Activated T-helper 2 cell treated with anti-CD3 and anti-CD28 coated beads, Interferon-gamma antibody, Interleukin-2, Interleukin-4, amounts not matched to agents 10 μg/mL and 5 μg/mL and 100 μg/mL, durations not matched to agents 14 hours and 24 hours and 36 hours (primary cell): ENCODE measurements around the gene LMOD1. TPM values are rescaled to one million over a fixed set of nuclear protein-coding genes. Genes with fewer than 3 reads are reported as not detected.

Experiments
- DNase-seq: peaks from one replicate; pipeline ENCODE4 v3.0.0; 2021; ENCODE audit warnings: low spot score
- H3K27ac Mint-ChIP-seq: one replicate; pipeline ENCODE4 v1.8.0; 2021; ENCODE audit warnings: mixed read lengths
- H3K27me3 Mint-ChIP-seq: one replicate; pipeline ENCODE4 v1.8.0; 2021; ENCODE audit warnings: low read depth, mixed read lengths
- H3K36me3 Mint-ChIP-seq: one replicate; pipeline ENCODE4 v1.8.0; 2021; ENCODE audit warnings: low read depth, mixed read lengths
- H3K4me1 Mint-ChIP-seq: one replicate; pipeline ENCODE4 v1.8.0; 2021; ENCODE audit warnings: low read depth, mixed read lengths
- H3K4me3 Mint-ChIP-seq: one replicate; pipeline ENCODE4 v1.8.0; 2021; ENCODE audit warnings: low read depth, mild to moderate bottlenecking, moderate library complexity, mixed read lengths
- H3K9me3 Mint-ChIP-seq: one replicate; pipeline ENCODE4 v1.8.0; 2021; ENCODE audit warnings: mixed read lengths
- intact Hi-C: fragments of 100-400 bp; cut with micrococcal nuclease; formaldehyde crosslinking; loops from one replicate; pipeline ENCODE4 v1.15.1; 2023
- total RNA-seq: library from RNA; stranded (reverse); gene quantifications from 2 replicates; pipeline ENCODE4 v1.2.3, GENCODE V29; 2022

Gene LMOD1
- total RNA-seq, 1 donor from 2014 or later: not detected

GRCh38 chr1:201921952-201922558, 24.3 kb downstream of the LMOD1 start:
- no peaks in the 10 kb centered on the region for H3K36me3 Mint-ChIP-seq
- no peak overlapping the region for H3K4me3 Mint-ChIP-seq
- DNase-seq: no peak
- H3K27me3 Mint-ChIP-seq: peaks cover 17% of the 10 kb centered on the region
- no peaks in the 10 kb centered on the region for H3K9me3 Mint-ChIP-seq
- intact Hi-C loops: no loop called here
- H3K27ac Mint-ChIP-seq: no peak overlapping the region
- no peaks in the 10 kb centered on the region for H3K4me1 Mint-ChIP-seq

GRCh38 chr1:201918343-201918742, 28.0 kb downstream of the LMOD1 start:
- no peaks in the 10 kb centered on the region for H3K4me1 Mint-ChIP-seq
- H3K4me3 Mint-ChIP-seq: no peak overlapping the region
- peaks cover 12% of the 10 kb centered on the region for H3K27me3 Mint-ChIP-seq
- intact Hi-C loops: no loop called here
- H3K9me3 Mint-ChIP-seq: no peaks in the 10 kb centered on the region
- no peak overlapping the region for H3K27ac Mint-ChIP-seq
- DNase-seq: no peak
- no peaks in the 10 kb centered on the region for H3K36me3 Mint-ChIP-seq

GRCh38 chr1:201917362-201918033, 28.9 kb downstream of the LMOD1 start:
- no peaks in the 10 kb centered on the region for H3K36me3 Mint-ChIP-seq
- DNase-seq: no peak
- no peak overlapping the region for H3K27ac Mint-ChIP-seq
- H3K9me3 Mint-ChIP-seq: no peaks in the 10 kb centered on the region
- no peak overlapping the region for H3K4me3 Mint-ChIP-seq
- peaks cover 12% of the 10 kb centered on the region for H3K27me3 Mint-ChIP-seq
- no peaks in the 10 kb centered on the region for H3K4me1 Mint-ChIP-seq
- intact Hi-C loops: no loop called here

GRCh38 chr1:201916649-201917249, 29.6 kb downstream of the LMOD1 start:
- intact Hi-C loops: no loop called here
- no peaks in the 10 kb centered on the region for H3K36me3 Mint-ChIP-seq
- H3K4me3 Mint-ChIP-seq: no peak overlapping the region
- H3K9me3 Mint-ChIP-seq: no peaks in the 10 kb centered on the region
- peaks cover 7% of the 10 kb centered on the region for H3K27me3 Mint-ChIP-seq
- H3K27ac Mint-ChIP-seq: no peak overlapping the region
- no peaks in the 10 kb centered on the region for H3K4me1 Mint-ChIP-seq
- no peak for DNase-seq

- H3K27me3 Mint-ChIP-seq: peaks cover 7% of the 10 kb centered on the region
- H3K9me3 Mint-ChIP-seq: no peaks in the 10 kb centered on the region
- H3K36me3 Mint-ChIP-seq: no peaks in the 10 kb centered on the region
- no peak overlapping the region for H3K27ac Mint-ChIP-seq
- H3K4me3 Mint-ChIP-seq: no peak overlapping the region
- DNase-seq: no peak
- intact Hi-C loops: no loop called here
- no peaks in the 10 kb centered on the region for H3K4me1 Mint-ChIP-seq
These were observed 31.7 kb downstream of the LMOD1 start for GRCh38 chr1:201914456-201915235.

GRCh38 chr1:201912832-201913231, 33.5 kb downstream of the LMOD1 start:
- Mint-ChIP-seq H3K4me1 (no peaks in the 10 kb centered on the region), H3K27ac (no peak overlapping the region), H3K27me3 (no peaks in the 10 kb centered on the region)

GRCh38 chr1:201911826-201912571, 34.3 kb downstream of the LMOD1 start:
- no peak for DNase-seq
- no peak overlapping the region for H3K27ac Mint-ChIP-seq
- no peaks in the 10 kb centered on the region for H3K4me1 Mint-ChIP-seq
- no peak overlapping the region for H3K4me3 Mint-ChIP-seq
- no peaks in the 10 kb centered on the region for H3K36me3 Mint-ChIP-seq
- intact Hi-C loops: no loop called here
- no peaks in the 10 kb centered on the region for H3K27me3 Mint-ChIP-seq
- H3K9me3 Mint-ChIP-seq: no peaks in the 10 kb centered on the region

More at GRCh38 chr1:201912832-201913231, 33.5 kb downstream of the LMOD1 start:
- H3K36me3 Mint-ChIP-seq: no peaks in the 10 kb centered on the region
- DNase-seq: no peak
- H3K9me3 Mint-ChIP-seq: no peaks in the 10 kb centered on the region
- intact Hi-C loops: no loop called here
- H3K4me3 Mint-ChIP-seq: no peak overlapping the region

- Mint-ChIP-seq H3K36me3 (no peaks in the 10 kb centered on the region), H3K27me3 (no peaks in the 10 kb centered on the region), H3K9me3 (no peaks in the 10 kb centered on the region), H3K4me1 (peaks cover 6% of the 10 kb centered on the region), H3K4me3 (no peak overlapping the region), H3K27ac (no peak overlapping the region)
- intact Hi-C loops: no loop called here
- DNase-seq: no peak
These were observed 38.7 kb downstream of the LMOD1 start for GRCh38 chr1:201907621-201908020.

GRCh38 chr1:201906336-201906735, 40.0 kb downstream of the LMOD1 start:
- Mint-ChIP-seq H3K36me3 (no peaks in the 10 kb centered on the region), H3K4me1 (peaks cover 6% of the 10 kb centered on the region), H3K9me3 (no peaks in the 10 kb centered on the region), H3K27ac (no peak overlapping the region), H3K27me3 (no peaks in the 10 kb centered on the region), H3K4me3 (no peak overlapping the region)
- DNase-seq: no peak
- intact Hi-C loops: no loop called here

- Mint-ChIP-seq H3K9me3 (no peaks in the 10 kb centered on the region), H3K4me3 (no peak overlapping the region), H3K36me3 (no peaks in the 10 kb centered on the region), H3K27me3 (no peaks in the 10 kb centered on the region), H3K4me1 (peaks cover 6% of the 10 kb centered on the region), H3K27ac (no peak overlapping the region)
- intact Hi-C loops: no loop called here
- no peak for DNase-seq
These were observed 41.0 kb downstream of the LMOD1 start for GRCh38 chr1:201905234-201905890.

GRCh38 chr1:201904579-201904978, 41.8 kb downstream of the LMOD1 start:
- Mint-ChIP-seq H3K9me3 (no peaks in the 10 kb centered on the region), H3K36me3 (no peaks in the 10 kb centered on the region), H3K27ac (no peak overlapping the region), H3K4me3 (no peak overlapping the region), H3K27me3 (peaks cover 2% of the 10 kb centered on the region), H3K4me1 (peaks cover 6% of the 10 kb centered on the region)
- intact Hi-C loops: no loop called here
- DNase-seq: no peak

- no peak overlapping the region for H3K4me3 Mint-ChIP-seq
- peaks cover 2% of the 10 kb centered on the region for H3K27me3 Mint-ChIP-seq
- intact Hi-C loops: no loop called here
- no peaks in the 10 kb centered on the region for H3K36me3 Mint-ChIP-seq
- peaks cover 6% of the 10 kb centered on the region for H3K4me1 Mint-ChIP-seq
- no peak overlapping the region for H3K27ac Mint-ChIP-seq
- no peaks in the 10 kb centered on the region for H3K9me3 Mint-ChIP-seq
- no peak for DNase-seq
These were observed 43.2 kb downstream of the LMOD1 start for GRCh38 chr1:201903135-201903534.
